DOHH2 (cell line): ENCODE results near the gene NUSAP1.

Experiments
- H3F3A ChIP-seq: fragments of 200-600 bp; sonication (generic), shearing (Covaris generic); 2 replicates; pipeline ENCODE4 v1.6.0; 2016; ENCODE audit warnings: antibody characterized with exemption, mild to moderate bottlenecking; ENCODE audit not compliant: control insufficient read depth, insufficient read depth
- H3K27ac ChIP-seq: fragments of 200-600 bp; sonication (generic); 2 replicates; pipeline ENCODE4 v1.5.1; 2014; ENCODE audit warnings: low read depth, mild to moderate bottlenecking, low read length, moderate library complexity
- H3K27me3 ChIP-seq: fragments of 200-600 bp; sonication (generic); 2 replicates; pipeline ENCODE4 v1.6.1; 2014; ENCODE audit warnings: mild to moderate bottlenecking, low read length, mixed read lengths; ENCODE audit not compliant: control insufficient read depth
- H3K36me3 ChIP-seq: fragments of 200-600 bp; sonication (generic); 2 replicates; pipeline ENCODE4 v1.6.1; 2014; ENCODE audit warnings: mild to moderate bottlenecking, low read length, moderate library complexity, mixed read lengths; ENCODE audit not compliant: control insufficient read depth
- H3K4me1 ChIP-seq: fragments of 200-600 bp; sonication (generic); 2 replicates; pipeline ENCODE4 v1.6.1; 2014; ENCODE audit warnings: mild to moderate bottlenecking, low read length, mixed read lengths; ENCODE audit not compliant: control insufficient read depth
- H3K4me2 ChIP-seq: fragments of 200-600 bp; sonication (generic); 2 replicates; pipeline ENCODE4 v1.6.0; 2014; ENCODE audit warnings: mild to moderate bottlenecking, low read length, moderate library complexity
- H3K4me3 ChIP-seq: fragments of 200-600 bp; sonication (generic); 2 replicates; pipeline ENCODE4 v1.5.1; 2014; ENCODE audit warnings: mild to moderate bottlenecking, low read length, mixed read lengths
- H3K79me2 ChIP-seq: fragments of 200-600 bp; sonication (generic); 2 replicates; pipeline ENCODE4 v1.6.1; 2014; ENCODE audit warnings: mild to moderate bottlenecking, low read length, mixed read lengths; ENCODE audit not compliant: control insufficient read depth
- H3K9me2 ChIP-seq: fragments of 200-600 bp; sonication (generic); replicated peaks from 2 replicates; pipeline ENCODE4 v1.6.1; 2014; ENCODE audit warnings: mild to moderate bottlenecking, low read length, mixed read lengths; ENCODE audit not compliant: control insufficient read depth
- H3K9me3 ChIP-seq: fragments of 200-600 bp; sonication (generic); 2 replicates; pipeline ENCODE4 v1.6.1; 2014; ENCODE audit warnings: antibody characterized with exemption, low read length, mixed read lengths; ENCODE audit not compliant: control insufficient read depth, insufficient read depth
- H4K20me1 ChIP-seq: fragments of 200-600 bp; sonication (generic); 2 replicates; pipeline ENCODE4 v1.6.0; 2014; ENCODE audit warnings: low read depth, mild to moderate bottlenecking, antibody characterized with exemption, low read length, moderate library complexity; ENCODE audit not compliant: control insufficient read depth, insufficient read depth
- CTCF ChIP-seq: fragments of 200-600 bp; sonication (generic); IDR thresholded peaks from one replicate; pipeline ENCODE4 v1.5.1; 2014; ENCODE audit warnings: antibody characterized with exemption, mild to moderate bottlenecking, low read depth, low read length; ENCODE audit not compliant: poor library complexity, severe bottlenecking
- EZH2phosphoT487 ChIP-seq: fragments of 200-600 bp; sonication (generic); IDR thresholded peaks from 2 replicates; pipeline ENCODE4 v1.6.1; 2017; ENCODE audit warnings: borderline replicate concordance, mild to moderate bottlenecking, antibody characterized with exemption, low read length, moderate library complexity, mixed read lengths

The NUSAP1 gene

GRCh38 chr15:41392659-41393058 lies 60.0 kb downstream of the NUSAP1 start:
- Histone ChIP-seq H3F3A (peaks cover 23% of the 10 kb centered on the region), H3K79me2 (0 out of 2 replicates have a peak, but pooled peaks cover 3% of the 10 kb centered on the region), H3K4me2 (no peak overlapping the region), H4K20me1 (no peaks in the 10 kb centered on the region), H3K9me3 (no peaks in the 10 kb centered on the region), H3K27ac (no peak overlapping the region), H3K4me1 (peaks cover 14% of the 10 kb centered on the region), H3K27me3 (no peaks in the 10 kb centered on the region), H3K36me3 (peaks cover 37% of the 10 kb centered on the region), H3K4me3 (no peak overlapping the region), H3K9me2 (no peaks in the 10 kb centered on the region)
- TF ChIP-seq EZH2phosphoT487 (no peak), CTCF (no peak)

DNA sequence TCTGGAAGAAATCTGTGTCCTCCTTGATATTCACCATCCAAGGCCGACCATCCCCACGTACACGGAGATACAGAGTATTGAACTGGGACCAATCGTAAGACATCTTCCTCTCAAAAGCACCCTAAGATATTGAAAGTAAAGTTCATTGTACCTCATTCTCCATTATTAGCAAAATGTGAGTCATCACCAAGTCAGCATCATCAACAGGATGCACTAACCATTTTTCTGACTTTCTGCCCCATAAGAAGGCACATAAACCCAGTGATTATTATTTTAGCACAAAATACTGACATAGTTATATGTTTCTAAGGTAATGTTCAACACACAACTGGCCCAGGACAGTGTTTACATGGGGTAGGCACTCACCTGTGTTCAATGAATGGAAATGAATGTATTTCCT lies 62.2 kb downstream of the NUSAP1 start:
- peaks cover 13% of the 10 kb centered on the region for H3F3A ChIP-seq
- TF ChIP-seq EZH2phosphoT487 (no peak), CTCF (no peak)
- no peaks in the 10 kb centered on the region for H3K9me2 ChIP-seq
- no peak overlapping the region for H3K4me3 ChIP-seq
- H3K4me2 ChIP-seq, result no peak overlapping the region
- no peak overlapping the region for H3K27ac ChIP-seq
- no peaks in the 10 kb centered on the region for H3K27me3 ChIP-seq
- no peaks in the 10 kb centered on the region for H3K9me3 ChIP-seq
- H3K36me3 ChIP-seq, result peaks cover 25% of the 10 kb centered on the region
- H3K79me2 ChIP-seq, result 0 out of 2 replicates have a peak, but pooled peaks cover 3% of the 10 kb centered on the region
- no peaks in the 10 kb centered on the region for H4K20me1 ChIP-seq
- H3K4me1 ChIP-seq, result peaks cover 14% of the 10 kb centered on the region

GRCh38 chr15:41396111-41396510 lies 63.4 kb downstream of the NUSAP1 start:
- H3K4me3 ChIP-seq, result peak overlapping the region; percentile 53
- H3K79me2 ChIP-seq, result peaks cover 8% of the 10 kb centered on the region
- H3K9me3 ChIP-seq, result no peaks in the 10 kb centered on the region
- TF ChIP-seq EZH2phosphoT487 (no peak), CTCF (no peak)
- peak overlapping the region; percentile 64 for H3K27ac ChIP-seq
- no peaks in the 10 kb centered on the region for H3K9me2 ChIP-seq
- H3F3A ChIP-seq, result peaks cover 13% of the 10 kb centered on the region
- H3K36me3 ChIP-seq, result peaks cover 22% of the 10 kb centered on the region
- H4K20me1 ChIP-seq, result no peaks in the 10 kb centered on the region
- peaks cover 14% of the 10 kb centered on the region for H3K4me1 ChIP-seq
- H3K27me3 ChIP-seq, result no peaks in the 10 kb centered on the region
- peak overlapping the region; percentile 49 for H3K4me2 ChIP-seq

DNA sequence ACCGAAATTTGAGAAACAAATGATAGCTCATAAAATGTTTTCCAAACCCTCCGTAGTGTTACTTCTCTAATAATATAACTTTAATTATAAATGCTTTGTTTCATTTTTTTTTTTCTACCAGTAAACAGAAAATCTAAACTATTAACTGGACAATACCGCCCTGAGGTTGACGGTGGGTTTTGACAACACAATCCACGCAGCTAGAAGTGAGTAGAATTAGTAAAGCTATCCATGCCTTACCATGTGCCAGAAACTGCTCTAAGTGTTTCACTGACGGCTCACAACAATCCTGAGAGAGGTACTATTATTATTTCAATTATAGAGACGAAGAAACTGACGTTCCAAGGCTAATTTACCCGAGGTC lies 69.2 kb downstream of the NUSAP1 start:
- no peaks in the 10 kb centered on the region for H3K9me3 ChIP-seq
- no peaks in the 10 kb centered on the region for H3K9me2 ChIP-seq
- H3F3A ChIP-seq, result no peaks in the 10 kb centered on the region; the same call in 1 of the 2 replicates
- no peaks in the 10 kb centered on the region for H3K36me3 ChIP-seq
- H3K27me3 ChIP-seq, result no peaks in the 10 kb centered on the region
- H3K79me2 ChIP-seq, result peaks cover 25% of the 10 kb centered on the region
- peak overlapping the region; percentile 82 for H3K4me3 ChIP-seq
- peaks cover 20% of the 10 kb centered on the region for H3K4me1 ChIP-seq
- no peaks in the 10 kb centered on the region for H4K20me1 ChIP-seq
- peak overlapping the region; percentile 85 for H3K4me2 ChIP-seq
- no peak for TF ChIP-seq EZH2phosphoT487
- no peak for TF ChIP-seq CTCF
- H3K27ac ChIP-seq, result peak overlapping the region; percentile 49
